Stimulated activated CD4-positive, alpha-beta T cell treated with anti-CD3 and anti-CD28 coated beads, TNF-alpha, amount 100 ng/mL, for 24 hours (primary cell): ENCODE results near the gene WASHC4.

ENCODE experiments used
- DNase-seq, 3 experiments: peaks; one replicate each; pipeline ENCODE4 v3.0.0-alpha.2; 2020; ENCODE audit warnings: low read depth in 3 of 3

The WASHC4 gene

GRCh38 chr12:105205322-105206048 lies 98.0 kb downstream of the WASHC4 start:
- no peak for DNase-seq

- DNase-seq, result no peak
Measured at GRCh38 chr12:105206686-105207374, 99.3 kb downstream of the WASHC4 start.

- DNase-seq, result no peak
Measured at GRCh38 chr12:105209091-105209490, 101.6 kb downstream of the WASHC4 start.

GRCh38 chr12:105212438-105212837 lies 104.9 kb downstream of the WASHC4 start:
- DNase-seq, result no peak

- DNase-seq, result no peak
Measured at GRCh38 chr12:105214148-105214547, 106.6 kb downstream of the WASHC4 start.

- DNase-seq, result no peak
Measured at GRCh38 chr12:105214670-105215375, 107.3 kb downstream of the WASHC4 start.

- DNase-seq, result no peak
Measured at GRCh38 chr12:105218434-105218833, 110.9 kb downstream of the WASHC4 start.
